Posterior cingulate gyrus (tissue), 11 donors: ENCODE results near the gene TBXAS1.
"Not testable (repeated sequence)": the region's sequence is repeated elsewhere in the genome, so short reads cannot be mapped to it uniquely, and the experiment has no call there.

ENCODE experiments used
- DNase-seq, 10 donors: peaks; one replicate each; pipeline versions ENCODE4 v3.0.0 to v3.0.0-alpha.2; 2020 to 2021; ENCODE audit warnings: mixed read lengths in 3 of 10
- intact Hi-C: fragments of 100-400 bp; cut with DNase I; formaldehyde crosslinking; loops from one replicate; pipeline ENCODE4 v1.15.1; 2023

TBXAS1 gene

DNA sequence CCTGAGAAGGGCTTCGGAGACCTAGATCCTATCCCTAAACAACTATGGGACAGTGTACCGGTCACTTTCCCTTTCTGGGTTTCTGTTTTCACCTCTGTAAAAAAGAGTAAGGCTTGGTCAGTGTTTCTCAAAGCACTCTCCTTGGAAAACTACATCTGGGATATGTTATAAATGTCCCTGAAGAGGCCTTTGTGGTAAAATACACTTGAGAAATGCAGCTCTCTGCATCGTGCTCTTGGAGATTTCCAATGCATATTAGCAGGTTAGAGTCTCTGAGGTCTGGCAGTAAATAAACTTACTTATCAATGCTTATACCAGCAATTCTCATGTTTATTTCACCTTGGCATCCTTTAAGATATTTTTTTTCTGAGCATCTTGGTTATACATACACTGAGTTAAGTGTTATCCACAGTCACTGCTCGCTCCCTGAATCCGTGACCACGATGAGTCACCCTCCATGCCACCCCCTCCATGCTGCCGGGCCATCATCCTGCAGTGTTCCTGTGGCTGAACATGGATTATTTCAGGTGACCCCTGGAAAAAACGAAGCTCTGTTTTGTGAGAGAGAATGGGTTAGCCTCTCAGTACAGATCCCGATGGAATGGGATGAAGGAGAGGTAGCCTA lies 3.3 kb upstream of the TBXAS1 start:
- intact Hi-C loops: no loop called here
- peak in 1 of 10 donors; percentile 75 for DNase-seq

- no peak for DNase-seq
- intact Hi-C loops: no loop called here
Measured at GRCh38 chr7:139827042-139827441, 2.0 kb upstream of the TBXAS1 start.

- intact Hi-C loops: no loop called here
Measured at GRCh38 chr7:139828446-139828845, 618 bp upstream of the TBXAS1 start.

DNA sequence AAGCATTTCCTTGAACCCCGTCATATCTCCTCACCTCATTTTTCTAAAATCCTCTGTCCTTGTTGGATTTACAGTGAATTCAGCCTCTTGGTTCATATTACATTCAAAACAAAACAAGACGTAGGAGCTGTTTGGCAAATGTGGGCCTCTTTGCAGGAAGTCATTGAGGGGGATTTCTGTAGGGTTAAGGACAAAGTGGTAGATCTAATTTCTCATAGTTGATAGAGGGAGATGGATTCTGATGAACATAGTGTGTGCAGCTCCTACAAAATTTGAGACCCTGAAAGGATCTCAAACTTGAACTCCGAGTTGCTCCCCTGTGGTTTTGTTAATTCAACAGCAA lies 682 bp downstream of the TBXAS1 start:
- DNase-seq: no peak
- intact Hi-C loops: no loop called here

More at GRCh38 chr7:139828446-139828845, 618 bp upstream of the TBXAS1 start:
- DNase-seq: no peak

DNA sequence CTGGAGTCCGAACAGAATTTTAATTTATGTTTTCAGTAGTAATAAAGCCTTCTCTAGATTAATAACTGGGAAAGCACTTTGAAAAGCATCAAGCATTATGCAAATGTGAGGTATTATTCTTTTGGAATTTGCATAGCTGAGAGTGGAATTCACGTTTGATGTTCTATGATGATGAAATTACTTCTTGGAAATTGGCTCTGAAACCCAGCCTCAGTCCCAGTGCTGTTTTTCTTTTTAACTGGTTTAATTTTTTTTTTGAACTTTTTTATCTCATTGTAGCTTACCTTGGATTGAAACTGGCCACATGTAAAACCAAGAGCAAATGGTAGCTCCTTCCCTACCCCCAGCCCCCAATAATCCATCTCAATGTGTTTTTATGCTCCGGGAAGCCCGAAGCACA lies 1.2 kb downstream of the TBXAS1 start:
- DNase-seq: no peak
- intact Hi-C loops: no loop called here

DNA sequence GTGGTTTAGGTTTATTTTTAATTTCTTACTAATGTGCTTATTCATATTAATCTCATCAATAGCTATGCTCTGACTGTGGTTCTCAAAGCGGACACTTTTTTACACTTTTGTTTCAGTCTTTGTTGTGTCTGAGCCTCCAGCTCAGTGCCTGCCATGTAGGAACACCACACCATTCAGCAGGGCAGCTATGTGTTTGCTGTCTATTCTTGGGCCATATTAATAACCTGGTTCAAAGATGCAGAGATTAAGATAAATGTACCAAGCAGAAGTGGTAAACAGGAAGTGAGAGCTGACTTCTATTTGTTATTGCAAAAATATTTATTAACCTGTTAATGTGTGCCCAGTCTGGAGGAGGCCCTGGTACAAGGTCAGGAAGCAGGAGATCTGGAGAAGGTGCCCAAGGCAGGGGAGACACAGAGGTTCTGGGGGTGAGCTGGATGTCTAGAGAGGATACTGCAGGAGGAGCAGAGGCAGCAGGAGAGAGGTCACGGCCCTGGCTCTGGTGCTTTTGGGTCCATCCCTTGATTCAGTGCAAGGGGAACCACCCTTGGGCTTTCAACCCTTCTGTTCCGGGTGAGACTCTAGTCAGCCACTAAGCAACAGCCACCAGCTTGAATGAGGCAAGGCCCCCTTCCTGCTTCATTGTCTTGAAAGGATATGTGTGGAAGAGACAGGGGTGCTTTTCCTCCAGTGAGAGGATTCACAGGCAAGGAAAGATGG lies 1.9 kb downstream of the TBXAS1 start:
- no peak for DNase-seq
- intact Hi-C loops: no loop called here

DNA sequence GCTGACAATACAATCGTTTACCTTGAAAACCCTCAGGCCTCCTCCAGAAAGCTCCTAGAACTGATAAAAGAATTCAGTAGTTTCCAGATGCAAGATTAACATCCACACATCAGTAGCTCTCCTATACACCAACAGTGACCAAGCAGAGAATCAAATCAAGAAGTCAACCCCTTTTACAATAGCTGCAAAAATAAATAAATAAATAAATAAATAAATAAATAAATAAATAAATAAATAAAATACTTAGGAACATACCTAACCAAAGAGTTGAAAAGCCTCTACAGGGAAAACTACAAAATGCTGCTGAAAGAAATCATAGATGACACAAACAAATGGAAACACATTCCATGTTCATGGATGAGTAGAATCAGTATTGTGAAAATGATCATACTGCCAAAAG lies 6.8 kb downstream of the TBXAS1 start:
- DNase-seq, intact Hi-C loops: not testable (repeated sequence)

DNA sequence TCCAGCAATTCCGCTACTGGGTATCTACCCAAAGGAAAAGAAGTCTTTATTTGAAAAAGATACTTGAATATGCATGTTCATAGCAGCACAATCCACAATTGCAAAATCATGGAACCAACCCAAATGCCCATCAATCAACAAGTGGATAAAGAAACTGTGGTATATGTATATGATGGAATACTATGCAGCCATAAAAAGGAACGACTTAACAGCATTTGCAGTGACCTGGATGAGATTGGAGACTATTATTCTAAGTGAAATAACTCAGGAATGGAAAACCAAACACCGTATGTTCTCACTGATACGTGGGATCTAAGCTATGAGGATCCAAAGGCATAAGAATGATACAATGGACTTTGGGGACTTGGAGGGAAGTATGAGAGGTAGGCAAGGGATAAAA lies 8.2 kb downstream of the TBXAS1 start:
- intact Hi-C loops, DNase-seq: not testable (repeated sequence)

DNA sequence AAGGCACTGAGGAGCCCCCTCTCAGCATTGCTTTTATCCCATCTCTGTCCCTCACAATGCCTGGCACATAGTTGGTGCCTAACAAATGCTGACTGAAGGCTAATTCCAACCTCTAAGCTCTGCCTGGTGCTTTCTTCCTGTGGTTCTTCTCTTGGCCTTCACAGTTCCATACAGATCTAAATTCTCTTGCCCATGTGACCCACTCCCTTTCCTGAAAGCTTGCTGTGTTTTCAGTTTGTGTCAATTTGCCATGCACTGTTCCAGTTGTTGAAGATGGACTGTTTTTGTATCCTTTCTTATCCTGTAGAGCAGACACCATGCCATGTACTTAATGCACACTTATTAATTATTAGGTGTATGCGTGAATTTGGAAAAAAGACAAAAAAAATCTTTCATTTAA lies 9.2 kb downstream of the TBXAS1 start:
- intact Hi-C loops: no loop called here
- DNase-seq: no peak

DNA sequence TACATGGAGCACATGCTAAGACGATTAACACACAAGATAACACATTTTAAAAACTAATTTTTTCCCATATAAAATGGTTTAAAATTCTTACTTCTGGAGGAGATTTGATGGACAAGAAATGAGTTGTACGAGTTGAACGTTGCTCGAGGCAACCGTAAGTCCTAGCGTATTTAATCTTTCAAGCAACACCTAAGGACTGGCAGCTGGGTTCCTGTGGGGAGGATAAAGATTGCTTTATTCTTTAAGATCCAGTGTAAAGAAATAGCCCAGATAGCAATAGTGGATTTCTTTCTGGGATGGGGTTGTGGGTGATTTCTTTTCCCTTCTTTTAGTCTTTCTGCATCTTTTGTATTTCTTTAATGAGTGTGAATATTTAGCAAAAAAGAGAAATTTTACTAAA lies 9.8 kb downstream of the TBXAS1 start:
- intact Hi-C loops: no loop called here
- DNase-seq: no peak

GRCh38 chr7:139840776-139841175 lies 11.7 kb downstream of the TBXAS1 start:
- DNase-seq: no peak
- intact Hi-C loops: no loop called here

GRCh38 chr7:139842401-139843210 lies 13.5 kb downstream of the TBXAS1 start:
- DNase-seq: no peak
- intact Hi-C loops: no loop called here

GRCh38 chr7:139843211-139843537 lies 14.1 kb downstream of the TBXAS1 start:
- intact Hi-C loops, DNase-seq: not testable (repeated sequence)

DNA sequence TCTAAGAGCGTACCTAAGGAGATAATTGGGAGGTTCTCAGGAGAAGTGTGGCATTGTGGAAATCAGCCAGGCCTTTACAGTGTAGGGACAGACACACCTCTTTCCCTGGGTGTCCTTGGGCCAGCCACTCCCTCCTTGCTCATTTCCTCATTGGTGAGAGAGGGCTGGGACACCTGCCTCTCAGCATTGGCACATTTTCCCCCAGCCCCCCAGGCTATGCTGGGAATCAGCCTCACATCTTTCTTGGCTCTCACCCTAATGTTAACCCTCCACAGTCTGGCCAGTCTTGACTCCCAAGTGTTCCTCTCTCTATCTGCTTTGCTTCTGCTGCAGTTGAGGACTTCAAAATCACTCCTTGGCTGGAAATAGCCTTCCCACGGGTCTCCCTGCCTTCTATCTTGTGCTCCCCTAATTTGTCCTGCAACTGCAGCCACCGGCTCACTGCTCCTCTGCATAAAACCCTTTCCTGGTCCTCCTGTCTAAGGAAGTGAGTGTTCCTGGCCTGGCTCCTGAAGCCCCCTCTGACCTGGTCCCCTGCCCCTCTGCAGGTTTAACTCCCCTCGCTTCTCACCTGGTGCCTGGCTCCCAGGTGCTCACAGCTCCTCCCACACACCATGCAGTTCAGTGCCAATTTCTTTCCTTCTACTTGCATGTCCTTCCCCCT lies 15.8 kb downstream of the TBXAS1 start:
- intact Hi-C loops: no loop called here
- DNase-seq: no peak

DNA sequence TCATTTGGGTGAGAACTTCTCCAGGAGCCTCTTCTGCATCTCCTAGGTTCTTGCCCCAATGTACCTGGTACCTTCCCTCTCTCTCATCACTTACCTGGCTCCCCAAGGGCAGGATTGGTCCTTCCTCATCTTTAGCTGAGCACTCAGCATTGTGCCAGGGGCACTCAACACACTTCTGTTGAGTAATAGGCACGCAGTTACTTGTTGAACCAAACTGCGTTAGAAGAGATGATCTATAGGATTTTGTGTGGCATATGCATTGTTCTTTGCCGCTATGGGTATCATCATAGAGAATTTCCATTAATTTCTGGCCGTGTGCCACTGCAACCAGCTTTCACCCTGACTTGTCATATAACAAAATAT lies 16.4 kb downstream of the TBXAS1 start:
- DNase-seq: no peak
- intact Hi-C loops: no loop called here

- no peak for DNase-seq
- intact Hi-C loops: no loop called here
Measured at GRCh38 chr7:139846297-139846696, 17.2 kb downstream of the TBXAS1 start.

- intact Hi-C loops: no loop called here
- DNase-seq: no peak
Measured at GRCh38 chr7:139848274-139848673, 19.2 kb downstream of the TBXAS1 start.

DNA sequence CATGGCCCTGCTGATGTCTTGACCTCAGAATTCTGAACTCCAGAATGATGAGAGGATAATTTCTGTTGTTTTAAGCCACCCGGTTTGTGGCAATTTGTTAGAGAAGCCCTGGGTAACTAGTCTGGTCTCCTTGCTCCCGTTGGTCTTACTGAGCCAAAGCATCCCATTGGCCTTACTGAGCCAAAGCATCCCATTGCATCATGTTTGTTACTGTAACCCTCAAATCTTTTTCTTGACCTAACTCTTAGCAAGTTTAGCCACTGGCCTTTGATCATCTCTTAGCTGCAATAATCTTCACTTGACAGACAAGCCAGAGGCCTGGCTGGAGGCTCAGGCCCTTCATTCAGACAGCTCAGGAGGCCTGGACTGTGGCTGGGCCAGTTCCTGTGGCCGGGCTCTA lies 21.8 kb downstream of the TBXAS1 start:
- intact Hi-C loops: no loop called here
- no peak for DNase-seq

- no peak for DNase-seq
- intact Hi-C loops: no loop called here
Measured at GRCh38 chr7:139851770-139852481, 22.9 kb downstream of the TBXAS1 start.

DNA sequence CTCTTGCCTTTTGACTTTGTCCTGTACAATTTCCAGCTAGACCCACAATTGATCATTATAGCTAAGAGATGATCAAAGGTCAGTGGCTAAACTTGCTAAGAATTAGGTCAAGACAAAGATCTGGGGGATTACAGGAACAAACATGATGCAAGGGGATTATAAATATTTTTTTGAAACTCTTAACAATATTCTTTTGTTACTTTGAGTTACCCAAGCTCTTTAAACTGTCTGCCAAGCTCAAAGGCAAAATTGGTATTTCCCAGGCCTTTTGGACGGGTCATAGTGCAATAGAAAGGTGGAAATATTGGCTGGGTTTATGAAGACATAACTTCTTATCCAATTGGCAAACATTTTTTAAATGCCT lies 23.4 kb downstream of the TBXAS1 start:
- intact Hi-C loops: no loop called here

More for the DNA sequence above, 23.4 kb downstream of the TBXAS1 start:
- no peak for DNase-seq
